Memory B cell (primary cell): ENCODE data around the gene OR2L13.

Experiments used
- ATAC-seq: fragments of 150-1000 bp; cut with Tn5 transposase; 2 replicates; pipeline ENCODE4 v1.10.0; 2021; ENCODE audit warnings: low read depth, mild to moderate bottlenecking, moderate library complexity
- DNase-seq, 2 donors: peaks; one replicate each; pipeline ENCODE4 v3.0.0; 2022; ENCODE audit warnings: low spot score in 2 of 2
- H3K27ac Mint-ChIP-seq: one replicate; pipeline ENCODE4 v1.8.0; 2022; ENCODE audit warnings: mild to moderate bottlenecking, moderate library complexity, mixed read lengths
- H3K27me3 Mint-ChIP-seq: one replicate; pipeline ENCODE4 v1.8.0; 2022; ENCODE audit warnings: mixed read lengths
- H3K36me3 Mint-ChIP-seq: one replicate; pipeline ENCODE4 v1.8.0; 2022; ENCODE audit warnings: mild to moderate bottlenecking, mixed read lengths
- H3K4me1 Mint-ChIP-seq: one replicate; pipeline ENCODE4 v1.8.0; 2022; ENCODE audit warnings: mixed read lengths
- H3K4me3 Mint-ChIP-seq: one replicate; pipeline ENCODE4 v1.8.0; 2022; ENCODE audit warnings: mild to moderate bottlenecking, moderate library complexity, mixed read lengths
- H3K9me3 Mint-ChIP-seq: one replicate; pipeline ENCODE4 v1.8.0; 2022; ENCODE audit warnings: mixed read lengths

The OR2L13 gene

DNA sequence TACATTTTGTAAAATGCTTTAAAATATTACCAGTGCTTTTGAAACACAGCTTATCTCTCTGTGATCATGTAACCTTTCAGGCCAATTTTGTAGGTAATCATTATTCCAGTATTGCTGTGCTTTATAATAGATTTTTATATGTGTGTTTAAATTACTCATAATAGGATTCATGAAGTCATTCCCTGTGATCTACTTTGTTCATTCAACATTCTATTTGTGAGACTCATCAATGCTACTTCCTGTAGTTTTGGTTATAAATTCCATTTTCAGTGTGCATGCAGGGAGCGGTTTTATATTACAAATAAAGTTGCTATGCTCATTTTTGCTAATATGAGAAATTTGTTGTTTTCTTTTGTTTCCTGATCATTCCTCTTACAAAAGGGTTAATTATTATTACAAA lies 45.9 kb downstream of the OR2L13 start:
- no peak for DNase-seq

DNA sequence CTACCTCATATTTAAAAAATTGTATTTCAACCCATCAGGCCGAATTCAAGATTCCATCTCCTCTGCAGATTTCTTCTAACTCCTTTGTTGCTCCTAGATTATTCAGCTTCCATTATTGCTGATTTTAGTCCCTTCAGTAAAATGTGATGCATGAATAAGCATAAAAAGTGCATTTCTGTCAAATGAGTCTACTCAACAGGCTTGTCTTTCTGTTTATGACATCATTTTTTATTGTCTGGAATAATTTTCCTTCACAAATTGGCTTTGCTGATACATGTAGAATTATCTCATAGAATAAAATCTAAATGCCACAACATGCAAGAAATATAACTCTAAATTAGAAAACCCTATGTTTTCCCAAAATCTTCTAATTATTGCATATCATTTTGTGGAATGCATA lies 48.3 kb downstream of the OR2L13 start:
- DNase-seq (no peak), ATAC-seq (no peak)
- peaks cover 5% of the 10 kb centered on the region for H3K27me3 Mint-ChIP-seq
- no peaks in the 10 kb centered on the region for H3K4me1 Mint-ChIP-seq
- no peak overlapping the region for H3K27ac Mint-ChIP-seq
- H3K36me3 Mint-ChIP-seq, result no peaks in the 10 kb centered on the region
- no peak overlapping the region for H3K4me3 Mint-ChIP-seq
- peaks cover 10% of the 10 kb centered on the region for H3K9me3 Mint-ChIP-seq

More for the DNA sequence above, 45.9 kb downstream of the OR2L13 start:
- Mint-ChIP-seq H3K9me3 (peaks cover 4% of the 10 kb centered on the region), H3K36me3 (no peaks in the 10 kb centered on the region), H3K4me1 (no peaks in the 10 kb centered on the region), H3K4me3 (no peak overlapping the region), H3K27ac (no peak overlapping the region), H3K27me3 (peaks cover 5% of the 10 kb centered on the region)
- no peak for ATAC-seq

DNA sequence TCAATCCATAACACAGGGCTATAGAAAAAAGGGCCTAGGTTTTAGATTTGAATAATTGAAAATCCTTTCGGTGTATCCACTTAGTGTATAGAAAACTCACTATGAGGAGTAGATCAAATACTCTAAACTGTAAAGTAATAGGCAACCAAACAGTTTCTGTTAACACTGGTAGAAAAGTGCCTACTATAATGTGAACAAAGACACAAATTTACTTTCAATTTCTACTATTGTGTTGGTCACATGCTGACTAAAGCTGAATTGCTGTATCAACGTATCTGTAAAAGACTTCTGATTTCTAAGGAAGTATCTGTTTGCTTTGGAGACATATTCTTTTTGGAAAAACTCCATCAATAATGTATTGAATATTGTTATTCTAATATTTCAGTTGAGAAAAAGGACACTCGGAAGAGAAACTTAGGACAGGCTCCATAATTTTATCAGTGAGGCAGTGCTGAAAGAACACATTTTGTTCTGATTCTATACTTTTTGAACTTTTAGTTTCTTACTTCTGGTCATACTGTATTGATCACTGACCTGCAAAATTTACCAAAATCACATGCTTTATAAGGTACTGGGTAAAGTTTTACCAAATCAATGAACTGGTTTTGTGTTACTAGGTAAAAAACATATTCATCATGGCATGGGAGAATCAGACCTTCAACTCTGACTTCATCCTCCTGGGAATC lies 49.7 kb downstream of the OR2L13 start, which contains the start of gene OR2M5:
TSS of gene OR2M5 (plus strand) at position 636 of the 686 bp plus-strand sequence. CDS start at position 636, 0 bp downstream.
- ATAC-seq (no peak), DNase-seq (no peak)
- H3K4me3 Mint-ChIP-seq, result no peak within 1 kb of the TSS
- no peaks in the 10 kb centered on the region for H3K36me3 Mint-ChIP-seq
- peaks cover 5% of the 10 kb centered on the region for H3K27me3 Mint-ChIP-seq
- H3K27ac Mint-ChIP-seq, result no peak within 1 kb of the TSS
- H3K9me3 Mint-ChIP-seq, result peaks cover 12% of the 10 kb centered on the region
- H3K4me1 Mint-ChIP-seq, result peaks cover 2% of the 10 kb centered on the region
